RWPE1 (cell line): ENCODE results near the gene PCLO.

Experiments
- CTCF ChIA-PET: fragments of 350-600 bp; sonication (Branson Sonifier 250); formaldehyde crosslinking; extraction: SDS; loops from one replicate; lab custom pipeline; 2021; lab: Yijun Ruan, JAX
- POLR2A ChIA-PET: fragments of 400-600 bp; formaldehyde crosslinking; extraction: SDS; loops from one replicate; lab custom pipeline; 2020; ENCODE audit warnings: antibody characterized with exemption; ENCODE audit not compliant: low non-redundant PET; lab: Yijun Ruan, JAX
- DNase-seq: peaks from one replicate; pipeline ENCODE4 v3.0.0; 2012; ENCODE audit warnings: low spot score
- H3K27ac ChIP-seq: fragments of 450-650 bp; 2 replicates; pipeline ENCODE4 v1.5.1; 2017
- CTCF ChIP-seq: fragments of 450-650 bp; conservative IDR thresholded peaks from 2 replicates; pipeline ENCODE4 v1.5.1; 2017; ENCODE audit warnings: low read depth, mild to moderate bottlenecking

Gene PCLO

GRCh38 chr7:82803411-82803810, 359.3 kb downstream of the PCLO start:
- CTCF ChIA-PET = no interaction called here
- POLR2A ChIA-PET = no interaction called here
- no peak for TF ChIP-seq CTCF
- DNase-seq = no peak
- H3K27ac ChIP-seq = no peak overlapping the region

- CTCF ChIA-PET = no interaction called here
- POLR2A ChIA-PET = no interaction called here
- no peak overlapping the region for H3K27ac ChIP-seq
Observed at GRCh38 chr7:82789883-82790609, 372.6 kb downstream of the PCLO start.

GRCh38 chr7:82778021-82778420, 384.7 kb downstream of the PCLO start:
- no peak overlapping the region for H3K27ac ChIP-seq
- CTCF ChIA-PET = no interaction called here
- no peak for TF ChIP-seq CTCF
- DNase-seq = no peak
- POLR2A ChIA-PET = no interaction called here

More at GRCh38 chr7:82789883-82790609, 372.6 kb downstream of the PCLO start:
- DNase-seq = no peak
- TF ChIP-seq CTCF = no peak

- ChIA-PET CTCF (no interaction called here), POLR2A (no interaction called here)
- DNase-seq = no peak
- TF ChIP-seq CTCF = no peak
- H3K27ac ChIP-seq = no peak overlapping the region
Observed at GRCh38 chr7:82762880-82763279, 399.8 kb downstream of the PCLO start.

GRCh38 chr7:82760831-82761230, 401.9 kb downstream of the PCLO start:
- no peak for TF ChIP-seq CTCF
- ChIA-PET POLR2A (no interaction called here), CTCF (no interaction called here)
- no peak for DNase-seq
- no peak overlapping the region for H3K27ac ChIP-seq

GRCh38 chr7:82760074-82760473, 402.6 kb downstream of the PCLO start:
- no peak overlapping the region for H3K27ac ChIP-seq
- ChIA-PET POLR2A (no interaction called here), CTCF (interaction anchor here (0.7 kb wide), 1 partner anchor 362 kb away, joined by 3 read pairs; no protein-coding TSS in a partner anchor)
- no peak for DNase-seq
- no peak for TF ChIP-seq CTCF
